Epithelial cell of proximal tubule (primary cell): ENCODE data around the gene FHAD1. TPM values are rescaled to one million over a fixed set of nuclear protein-coding genes. Genes with fewer than 3 reads are reported as not detected.

ENCODE experiments used
- DNase-seq: peaks from one replicate; pipeline ENCODE4 v3.0.0-alpha.2; 2011; ENCODE audit warnings: low read depth
- H3K4me3 ChIP-seq: 2 replicates; pipeline ENCODE4 v1.5.1; 2011; ENCODE audit warnings: low read depth, mild to moderate bottlenecking, low read length
- CTCF ChIP-seq: conservative IDR thresholded peaks from 2 replicates; pipeline ENCODE4 v1.5.1; 2012; ENCODE audit warnings: low read depth, mild to moderate bottlenecking, low read length
- total RNA-seq: library from RNA; depleted of rRNA; stranded (reverse); fragments of >200 nt; gene quantifications from 2 replicates; pipeline ENCODE4 v1.2.3, GENCODE V29; 2015

The FHAD1 gene
- total RNA-seq, 1 donor from 2014 or later = 0.35 TPM

DNA sequence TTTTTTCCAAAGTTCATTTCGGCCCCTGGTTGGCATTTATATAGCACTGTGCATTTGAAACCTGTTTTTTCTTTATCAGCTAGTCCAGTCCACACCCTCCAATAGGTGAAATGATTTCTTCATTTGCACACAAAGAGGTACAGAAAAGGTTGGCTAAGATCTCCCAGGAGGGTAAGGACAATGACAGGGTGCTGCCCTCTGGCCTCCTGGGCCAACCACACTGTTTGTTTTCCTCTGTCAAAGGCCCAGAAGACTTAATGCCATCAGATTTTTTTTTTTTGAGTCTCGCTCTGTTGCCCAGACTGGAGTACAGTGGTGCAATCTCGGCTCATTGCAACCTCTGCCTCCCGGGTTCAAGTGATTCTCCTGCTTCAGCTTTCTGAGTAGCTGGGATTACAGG, 92.5 kb downstream of the FHAD1 start:
- H3K4me3 ChIP-seq = no peak overlapping the region
- no peak for TF ChIP-seq CTCF
- no peak for DNase-seq

- TF ChIP-seq CTCF = no peak
- H3K4me3 ChIP-seq = no peak overlapping the region
- no peak for DNase-seq
Measured at GRCh38 chr1:15341228-15341627, 94.2 kb downstream of the FHAD1 start.

DNA sequence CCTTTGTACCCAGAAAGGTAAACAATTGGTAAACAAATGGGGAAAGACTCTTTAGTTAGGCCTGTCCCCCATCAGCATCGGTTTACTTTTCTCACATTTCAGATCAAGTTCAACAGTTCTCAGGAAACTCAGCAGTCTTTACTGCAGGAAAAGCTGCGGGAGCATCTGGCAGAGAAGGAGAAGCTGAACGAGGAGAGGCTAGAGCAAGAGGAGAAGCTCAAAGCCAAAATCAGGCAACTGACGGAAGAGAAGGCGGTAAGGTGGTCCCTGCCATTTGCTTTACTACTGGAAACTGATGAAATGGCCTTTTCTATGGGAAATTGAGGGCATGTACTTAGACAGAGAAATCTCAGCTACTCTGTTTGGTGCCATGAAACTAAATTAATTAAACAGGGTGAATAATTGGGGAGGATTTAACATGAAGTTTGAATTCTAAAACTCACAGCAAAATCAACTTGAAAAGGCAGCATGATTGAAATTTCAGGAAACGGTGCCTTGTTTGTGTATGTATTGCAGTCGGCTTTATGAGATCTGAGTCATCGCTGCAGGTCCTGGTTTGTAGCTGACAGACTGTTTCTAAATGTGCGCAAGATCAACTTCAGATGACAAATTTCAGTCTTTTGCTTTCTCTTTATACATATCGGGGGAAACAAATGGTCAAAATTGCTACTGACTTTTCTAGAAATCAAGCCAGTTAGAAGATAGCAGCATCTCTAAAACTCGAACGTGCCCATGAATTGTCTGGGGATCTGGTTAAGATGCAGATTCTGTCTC, 94.8 kb downstream of the FHAD1 start:
- DNase-seq = no peak
- H3K4me3 ChIP-seq = no peak overlapping the region
- TF ChIP-seq CTCF = no peak

- TF ChIP-seq CTCF = no peak
- no peak for DNase-seq
- H3K4me3 ChIP-seq = no peak overlapping the region
Measured at GRCh38 chr1:15342408-15342967, 95.5 kb downstream of the FHAD1 start.

- no peak for TF ChIP-seq CTCF
- DNase-seq = no peak
- no peak overlapping the region for H3K4me3 ChIP-seq
Measured at GRCh38 chr1:15343099-15343498, 96.1 kb downstream of the FHAD1 start.

DNA sequence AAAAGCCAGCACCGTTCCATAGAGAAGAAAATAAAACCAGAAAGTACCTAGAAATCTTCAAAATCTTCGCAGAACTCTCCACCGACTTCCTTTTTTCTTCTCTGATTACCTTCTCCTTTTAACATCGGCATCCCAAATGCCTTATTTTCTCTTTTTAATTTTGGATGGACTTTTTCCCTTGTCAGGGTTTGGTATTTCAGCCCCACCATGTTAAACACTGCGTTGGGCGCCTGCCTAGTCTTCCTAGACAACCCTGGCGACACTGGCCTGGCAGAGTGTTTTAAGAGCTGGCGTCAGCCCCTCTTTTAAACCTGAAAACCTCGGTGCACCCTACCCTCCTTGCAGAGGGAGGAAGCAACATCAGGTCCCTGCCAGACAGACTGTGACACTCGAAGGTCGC, 96.7 kb downstream of the FHAD1 start:
- no peak for DNase-seq
- no peak for TF ChIP-seq CTCF
- H3K4me3 ChIP-seq = no peak overlapping the region

GRCh38 chr1:15344380-15344779, 97.4 kb downstream of the FHAD1 start:
- no peak overlapping the region for H3K4me3 ChIP-seq
- no peak for DNase-seq
- no peak for TF ChIP-seq CTCF
